AG04449 (cell line): ENCODE data around the gene NAALADL2.

Experiments
- CTCF ChIA-PET: fragments of 350-600 bp; formaldehyde crosslinking; extraction: SDS; loops from one replicate; lab custom pipeline; 2021; ENCODE audit warnings: antibody characterized with exemption; lab: Yijun Ruan, JAX
- POLR2A ChIA-PET: fragments of 400-600, 350-600 bp; formaldehyde crosslinking; extraction: SDS; loops from one replicate; lab custom pipeline; 2020; ENCODE audit warnings: antibody characterized with exemption, inconsistent platforms; lab: Yijun Ruan, JAX
- DNase-seq: peaks from one replicate; pipeline ENCODE4 v3.0.0-alpha.2; 2010; ENCODE audit warnings: low read depth, low spot score
- H3K4me3 ChIP-seq: 2 replicates; pipeline ENCODE4 v1.5.1; 2011; ENCODE audit warnings: low read depth, mild to moderate bottlenecking, control low read depth, low read length
- CTCF ChIP-seq: IDR thresholded peaks from one replicate; pipeline ENCODE4 v1.5.1; 2011; ENCODE audit warnings: mild to moderate bottlenecking, moderate library complexity, low read length, control low read depth, inconsistent platforms; ENCODE audit not compliant: insufficient read depth; ENCODE audit errors: missing control alignments

Gene NAALADL2

GRCh38 chr3:175215833-175216232 lies 356.7 kb downstream of the NAALADL2 start:
- no peak for DNase-seq
- no peak overlapping the region for H3K4me3 ChIP-seq
- POLR2A ChIA-PET, result no interaction called here
- CTCF ChIA-PET, result no interaction called here
- no peak for TF ChIP-seq CTCF

- DNase-seq, result no peak
- ChIA-PET CTCF (no interaction called here), POLR2A (no interaction called here)
- no peak for TF ChIP-seq CTCF
- H3K4me3 ChIP-seq, result no peak overlapping the region
These were observed 363.2 kb downstream of the NAALADL2 start for GRCh38 chr3:175222356-175222755.

DNA sequence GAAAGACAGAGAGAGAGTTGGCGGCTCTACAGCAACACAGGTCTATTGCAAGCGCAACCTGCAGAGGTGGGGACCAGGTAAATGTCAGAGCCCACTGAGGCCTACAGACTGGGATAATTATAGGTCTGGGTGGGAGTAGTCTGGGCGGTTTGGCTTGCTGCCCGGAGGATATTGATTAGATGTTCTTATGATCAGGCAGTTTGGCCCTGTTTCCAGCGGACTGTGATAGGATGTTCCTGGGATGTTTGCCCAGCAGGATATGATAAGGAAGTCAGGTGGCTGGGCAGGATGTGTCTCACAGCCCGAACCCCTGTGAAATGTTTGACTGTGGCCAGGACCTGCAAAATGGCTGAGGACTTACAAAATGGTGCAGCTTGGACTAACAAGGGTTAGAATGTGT lies 364.9 kb downstream of the NAALADL2 start:
- no peak for DNase-seq
- no peak for TF ChIP-seq CTCF
- CTCF ChIA-PET, result no interaction called here
- POLR2A ChIA-PET, result no interaction called here
- H3K4me3 ChIP-seq, result no peak overlapping the region

- CTCF ChIA-PET, result no interaction called here
These were observed 367.3 kb downstream of the NAALADL2 start for GRCh38 chr3:175226444-175226843.

GRCh38 chr3:175227126-175227525 lies 368.0 kb downstream of the NAALADL2 start:
- no peak for DNase-seq
- no peak for TF ChIP-seq CTCF
- CTCF ChIA-PET, result no interaction called here
- POLR2A ChIA-PET, result no interaction called here
- H3K4me3 ChIP-seq, result no peak overlapping the region

More at GRCh38 chr3:175226444-175226843, 367.3 kb downstream of the NAALADL2 start:
- H3K4me3 ChIP-seq, result no peak overlapping the region
- TF ChIP-seq CTCF, result no peak
- DNase-seq, result no peak
- POLR2A ChIA-PET, result no interaction called here

DNA sequence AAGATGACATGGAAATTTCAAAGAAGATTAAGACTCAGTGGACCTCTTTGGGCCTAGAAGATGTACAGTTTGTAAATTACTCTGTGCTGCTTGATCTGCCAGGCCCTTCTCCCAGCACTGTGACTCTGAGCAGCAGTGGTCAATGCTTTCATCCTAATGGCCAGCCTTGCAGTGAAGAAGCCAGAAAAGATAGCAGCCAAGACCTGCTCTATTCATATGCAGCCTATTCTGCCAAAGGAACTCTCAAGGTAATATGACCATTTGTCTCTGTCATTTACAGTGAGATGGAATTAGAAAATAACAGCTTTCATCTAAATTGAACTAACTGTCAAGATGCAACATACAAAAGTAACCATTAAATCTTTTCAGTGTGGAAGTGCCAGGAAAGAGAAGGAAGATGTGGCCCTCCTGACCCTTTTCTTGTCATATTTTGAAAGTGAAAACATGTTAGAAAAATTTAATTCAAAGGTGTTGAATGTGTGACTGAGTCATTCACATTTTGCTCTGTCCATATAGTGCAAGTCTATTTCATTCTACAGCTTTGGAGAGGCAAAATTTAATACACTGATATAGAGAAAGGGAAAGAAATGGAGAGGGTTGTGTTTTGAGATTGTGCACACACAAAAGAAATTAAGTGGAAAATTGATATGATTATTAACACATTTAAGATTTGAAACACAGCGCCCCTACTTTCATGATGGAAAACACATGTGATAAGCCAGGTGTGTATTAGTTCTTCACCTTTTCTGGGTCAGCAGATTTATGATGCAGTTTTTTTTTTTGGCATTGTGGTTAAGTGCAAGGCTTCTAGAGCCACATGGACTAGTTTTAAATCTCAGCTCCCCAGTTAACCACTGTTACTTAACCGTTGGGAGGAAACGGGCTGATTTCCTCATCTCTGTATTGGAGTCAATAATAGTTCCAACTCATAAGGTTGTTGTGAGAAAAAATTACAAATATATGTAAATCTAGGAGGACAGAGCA lies 375.1 kb downstream of the NAALADL2 start:
- ChIA-PET CTCF (no interaction called here), POLR2A (no interaction called here)
- DNase-seq, result no peak
- no peak for TF ChIP-seq CTCF
- no peak overlapping the region for H3K4me3 ChIP-seq
